ENCODE data around the gene CAPN11.
"Not testable (repeated sequence)": the region's sequence is repeated elsewhere in the genome, so short reads cannot be mapped to it uniquely, and the experiment has no call there.

The CAPN11 gene

DNA sequence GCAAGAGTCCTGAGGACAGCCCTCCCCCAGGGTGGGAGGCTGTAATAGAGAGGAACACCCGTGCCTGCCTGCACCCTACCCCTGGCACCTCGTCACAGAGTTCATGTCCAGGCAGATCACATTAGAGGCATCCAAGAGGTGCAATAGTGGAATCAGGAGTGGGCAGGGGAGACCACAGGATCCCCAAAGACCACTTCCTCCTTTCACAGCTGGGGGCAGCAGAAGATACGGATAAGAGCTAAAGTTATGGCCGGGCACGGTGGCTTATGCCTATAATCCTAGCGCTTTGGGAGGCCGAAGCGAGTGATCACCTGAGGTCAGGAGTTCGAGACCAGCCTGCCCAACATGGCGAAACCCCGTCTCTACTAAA lies 1.5 kb upstream of the CAPN11 start:
- no peak for DNase-seq

DNA sequence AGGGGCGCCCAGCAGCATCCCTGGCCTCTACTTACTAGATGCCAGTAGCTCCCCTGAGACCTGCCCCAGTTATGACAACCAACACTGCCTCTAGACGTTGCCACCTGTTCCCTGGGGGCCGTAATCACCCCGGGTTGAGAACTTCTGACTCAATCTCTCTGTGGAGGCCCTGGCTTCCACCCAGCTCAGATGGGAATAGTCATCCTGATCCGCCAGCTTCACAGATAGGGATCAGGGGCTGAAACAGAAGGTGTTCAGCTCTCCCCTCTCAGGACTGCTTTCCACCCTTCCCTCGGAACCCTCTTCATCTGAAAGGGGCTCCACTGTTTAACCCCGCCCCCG lies 3.3 kb downstream of the CAPN11 start:
- no peak for DNase-seq

DNA sequence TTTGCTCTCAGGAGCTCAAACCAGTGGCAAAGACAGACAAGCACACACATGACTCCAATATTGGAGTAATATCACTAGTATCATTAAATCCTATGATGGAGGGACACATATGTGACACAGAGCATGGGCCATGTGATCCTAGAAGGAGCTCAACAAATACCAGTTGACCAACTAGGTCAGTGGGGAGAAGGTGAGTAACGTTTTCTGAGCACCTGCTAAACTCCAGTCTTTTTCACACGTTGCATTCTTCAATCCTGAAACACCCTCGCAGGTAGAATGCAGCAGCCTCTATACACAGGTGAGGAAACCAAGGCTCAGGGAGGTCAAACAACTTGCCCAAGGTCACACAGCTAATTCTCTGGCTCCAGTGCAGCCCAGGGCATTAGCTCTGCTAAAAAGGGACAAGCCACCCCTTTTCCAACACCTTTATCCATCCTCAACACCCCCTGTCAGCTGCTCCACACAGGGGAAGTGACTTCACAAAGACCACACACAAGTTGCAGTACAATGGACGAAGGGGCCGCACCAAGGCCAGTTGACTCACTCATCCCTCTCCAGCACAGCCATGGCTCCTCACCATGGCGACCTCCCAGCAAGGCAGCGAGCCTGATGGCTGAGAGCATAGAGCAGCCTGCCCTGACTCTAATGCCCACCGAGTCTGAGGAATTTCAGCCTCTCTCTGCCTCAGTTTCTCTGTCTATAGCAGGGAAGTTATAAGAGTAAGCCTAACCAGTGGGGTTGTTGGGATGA lies 4.4 kb downstream of the CAPN11 start:
- no peak for DNase-seq

DNA sequence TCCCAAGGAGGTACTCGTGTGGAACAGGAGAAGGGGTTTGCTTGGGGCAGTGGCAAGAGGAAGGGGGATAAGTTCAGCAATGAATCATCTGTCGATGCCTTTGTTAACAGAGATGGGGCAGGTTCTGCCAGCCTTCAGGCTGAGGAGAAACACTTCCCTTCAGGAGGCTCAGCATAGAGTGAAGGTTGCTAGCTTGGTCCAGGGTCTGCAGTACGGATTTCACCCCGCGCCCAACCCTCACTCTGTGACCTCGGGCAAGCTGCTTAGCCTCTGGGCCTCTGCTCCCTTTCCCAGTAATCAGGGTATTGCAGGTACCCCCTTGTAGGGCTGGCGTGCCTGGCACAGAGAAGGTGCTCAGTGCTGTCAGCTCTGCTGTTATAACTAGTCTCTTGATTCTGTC lies 7.5 kb downstream of the CAPN11 start:
- DNase-seq: no peak

DNA sequence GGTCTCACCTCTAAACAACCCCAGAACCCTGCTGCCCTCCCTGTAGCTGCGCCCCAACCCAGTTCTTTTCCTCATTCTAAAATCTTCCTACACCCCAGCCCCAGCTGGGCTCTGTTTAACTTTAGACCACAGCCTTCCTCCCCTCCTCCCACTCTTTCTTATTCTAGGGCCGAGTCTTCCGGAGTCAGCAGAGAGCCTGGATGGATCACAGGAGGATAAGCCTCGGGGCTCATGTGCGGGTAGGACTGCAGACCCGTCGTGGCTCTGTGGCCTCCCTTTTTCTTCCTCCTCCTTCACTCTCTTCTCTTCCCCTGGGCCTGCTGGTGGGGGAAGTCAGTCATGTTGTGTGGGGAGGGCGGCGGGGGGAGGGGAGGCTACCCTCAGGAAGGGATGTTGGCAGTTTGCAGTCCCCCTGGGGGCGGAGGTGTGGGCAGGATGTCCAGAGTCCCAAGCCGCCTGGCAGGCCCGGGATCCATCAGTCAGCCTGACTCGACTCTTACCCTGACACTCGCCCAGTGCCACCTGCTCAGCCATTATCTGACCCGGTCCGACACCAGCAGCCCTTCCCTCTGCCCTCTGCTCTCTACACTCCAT lies 8.1 kb downstream of the CAPN11 start:
- no peak for DNase-seq

DNA sequence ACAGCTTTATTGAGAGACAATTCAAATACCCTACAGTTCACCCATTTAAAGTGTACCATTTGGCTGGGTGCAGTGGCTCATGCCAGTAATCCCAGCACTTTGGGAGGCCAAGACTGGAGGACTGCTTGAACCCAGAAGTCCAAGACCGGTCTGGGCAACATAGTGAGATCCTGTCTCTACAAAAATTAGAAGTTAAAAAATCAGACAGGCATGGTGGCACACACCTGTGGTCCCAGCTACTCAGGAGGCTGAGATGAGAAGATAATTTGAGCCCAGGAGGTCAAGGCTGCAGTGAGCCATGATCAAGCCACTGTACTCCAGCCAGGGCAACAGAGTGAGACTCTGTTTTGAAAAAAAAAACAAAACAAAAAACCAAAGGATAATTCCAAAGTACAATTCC lies 8.9 kb downstream of the CAPN11 start:
- no peak for DNase-seq

DNA sequence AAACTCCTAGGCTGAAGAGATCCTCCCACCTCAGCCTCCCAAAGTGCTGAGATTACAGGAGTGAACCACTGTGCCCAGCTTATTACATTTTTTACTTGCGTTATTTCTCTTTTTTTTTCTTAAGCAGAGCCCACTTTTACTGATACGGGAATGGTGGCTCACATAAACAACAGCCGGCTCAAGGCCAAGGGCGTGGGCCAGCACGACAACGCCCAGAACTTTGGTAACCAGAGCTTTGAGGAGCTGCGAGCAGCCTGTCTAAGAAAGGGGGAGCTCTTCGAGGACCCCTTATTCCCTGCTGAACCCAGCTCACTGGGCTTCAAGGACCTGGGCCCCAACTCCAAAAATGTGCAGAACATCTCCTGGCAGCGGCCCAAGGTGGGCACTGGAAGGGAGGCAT lies 10.5 kb downstream of the CAPN11 start:
- DNase-seq: no peak

DNA sequence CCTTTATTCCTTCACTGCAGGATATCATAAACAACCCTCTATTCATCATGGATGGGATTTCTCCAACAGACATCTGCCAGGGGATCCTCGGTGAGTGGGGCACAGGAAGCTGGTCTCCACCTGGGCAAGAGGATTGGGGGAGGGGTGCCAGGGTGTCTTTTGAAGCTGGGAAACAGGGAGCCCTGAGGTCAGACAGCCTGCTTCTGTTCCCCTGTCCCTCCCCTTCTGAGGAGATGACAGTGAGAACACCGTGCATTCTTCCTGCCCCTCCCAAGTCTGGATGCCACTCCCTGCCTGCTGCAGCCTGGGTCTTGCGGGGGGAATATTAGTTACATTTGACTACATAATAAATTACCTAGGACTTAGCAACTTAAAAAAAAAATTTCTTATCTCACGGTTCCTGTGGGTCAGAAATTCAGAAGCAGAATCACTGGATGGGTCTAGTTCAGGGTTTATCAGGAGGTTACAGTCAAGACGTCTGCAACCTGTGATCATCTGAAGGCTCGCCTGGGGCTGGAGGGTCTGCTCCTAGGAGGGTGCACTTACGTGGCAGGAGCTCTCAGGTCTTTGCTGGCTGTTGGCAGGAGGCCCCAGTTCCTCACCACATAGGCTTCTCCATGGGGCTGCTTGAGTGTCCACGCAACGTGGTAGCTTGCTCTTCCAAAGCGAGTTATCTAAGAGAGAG lies 11.4 kb downstream of the CAPN11 start:
- no peak for DNase-seq

DNA sequence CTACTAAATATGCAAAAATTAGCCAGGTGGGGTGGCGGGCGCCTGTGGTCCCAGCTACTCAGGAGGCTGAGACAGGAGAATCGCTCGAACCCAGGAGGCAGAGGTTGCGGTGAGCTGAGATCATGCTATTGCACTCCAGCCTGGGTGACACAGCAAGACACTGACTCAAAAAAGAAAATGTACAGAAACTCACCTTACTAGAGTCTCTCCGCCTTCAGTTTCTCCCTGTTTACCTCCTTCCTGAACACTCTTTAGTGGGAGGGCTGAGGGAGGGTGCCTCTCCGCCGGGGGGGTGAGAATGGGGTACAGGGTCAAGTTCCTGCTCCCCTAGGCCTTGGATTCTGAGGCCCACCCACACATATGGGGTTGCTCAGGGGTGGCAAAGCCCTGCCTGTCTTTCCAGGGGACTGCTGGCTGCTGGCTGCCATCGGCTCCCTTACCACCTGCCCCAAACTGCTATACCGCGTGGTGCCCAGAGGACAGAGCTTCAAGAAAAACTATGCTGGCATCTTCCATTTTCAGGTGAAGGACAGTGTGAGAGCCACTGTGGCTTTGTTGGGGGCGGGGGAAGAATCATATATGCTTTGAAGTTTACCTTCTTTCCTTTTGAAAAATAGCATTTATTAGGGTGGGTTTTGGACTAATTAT lies 13.4 kb downstream of the CAPN11 start:
- no peak for DNase-seq

DNA sequence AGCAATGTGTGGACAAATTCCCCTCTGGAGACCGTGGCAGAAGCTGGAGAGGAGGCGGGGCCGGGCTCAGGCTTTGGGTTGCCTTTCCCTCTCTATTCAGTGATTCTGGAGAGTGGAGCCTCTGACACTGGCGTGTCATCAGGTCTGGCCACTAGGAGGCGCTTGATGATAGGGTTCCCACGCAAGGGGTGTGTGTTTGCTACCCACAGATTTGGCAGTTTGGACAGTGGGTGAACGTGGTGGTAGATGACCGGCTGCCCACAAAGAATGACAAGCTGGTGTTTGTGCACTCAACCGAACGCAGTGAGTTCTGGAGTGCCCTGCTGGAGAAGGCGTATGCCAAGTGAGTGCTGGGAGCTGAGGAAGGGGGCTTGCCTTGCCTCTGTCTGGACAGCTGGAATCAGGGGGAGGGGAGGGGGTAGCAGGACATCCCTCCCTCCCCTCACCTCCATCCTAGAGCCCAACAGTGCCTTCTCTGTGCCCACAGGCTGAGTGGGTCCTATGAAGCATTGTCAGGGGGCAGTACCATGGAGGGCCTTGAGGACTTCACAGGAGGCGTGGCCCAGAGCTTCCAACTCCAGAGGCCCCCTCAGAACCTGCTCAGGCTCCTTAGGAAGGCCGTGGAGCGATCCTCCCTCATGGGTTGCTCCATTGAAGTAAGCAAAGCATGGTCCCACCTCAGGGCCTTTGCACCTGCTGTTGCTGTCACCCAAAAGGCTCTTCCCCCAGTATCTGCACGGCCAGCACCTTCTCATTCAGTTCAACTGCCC lies 14.3 kb downstream of the CAPN11 start:
- DNase-seq: peak; percentile 72

DNA sequence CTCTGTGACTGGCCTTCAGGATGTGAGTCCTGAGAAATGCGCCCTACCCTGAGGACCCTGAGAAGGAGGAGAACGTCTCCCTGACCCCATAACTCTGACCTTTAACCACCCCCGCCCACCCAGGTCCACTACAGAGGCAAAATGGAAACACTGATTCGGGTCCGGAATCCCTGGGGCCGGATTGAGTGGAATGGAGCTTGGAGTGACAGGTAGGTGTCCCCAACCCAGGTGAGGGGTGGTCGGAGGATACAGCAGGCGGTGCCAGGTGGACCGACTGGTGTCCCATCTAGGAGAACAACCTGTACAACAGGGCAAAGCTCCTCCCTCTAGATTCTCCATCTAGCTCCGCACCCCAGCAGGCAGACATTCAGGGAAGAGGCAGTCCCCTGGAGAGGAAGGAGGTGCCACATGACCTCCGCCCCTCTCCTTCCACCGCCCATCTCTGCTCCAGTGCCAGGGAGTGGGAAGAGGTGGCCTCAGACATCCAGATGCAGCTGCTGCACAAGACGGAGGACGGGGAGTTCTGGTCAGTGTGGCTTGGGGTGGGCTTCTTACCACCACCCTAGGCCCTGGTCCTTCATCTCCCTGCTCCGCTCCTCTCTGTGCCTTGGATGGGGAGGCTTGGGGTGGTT lies 17.6 kb downstream of the CAPN11 start:
- no peak for DNase-seq

DNA sequence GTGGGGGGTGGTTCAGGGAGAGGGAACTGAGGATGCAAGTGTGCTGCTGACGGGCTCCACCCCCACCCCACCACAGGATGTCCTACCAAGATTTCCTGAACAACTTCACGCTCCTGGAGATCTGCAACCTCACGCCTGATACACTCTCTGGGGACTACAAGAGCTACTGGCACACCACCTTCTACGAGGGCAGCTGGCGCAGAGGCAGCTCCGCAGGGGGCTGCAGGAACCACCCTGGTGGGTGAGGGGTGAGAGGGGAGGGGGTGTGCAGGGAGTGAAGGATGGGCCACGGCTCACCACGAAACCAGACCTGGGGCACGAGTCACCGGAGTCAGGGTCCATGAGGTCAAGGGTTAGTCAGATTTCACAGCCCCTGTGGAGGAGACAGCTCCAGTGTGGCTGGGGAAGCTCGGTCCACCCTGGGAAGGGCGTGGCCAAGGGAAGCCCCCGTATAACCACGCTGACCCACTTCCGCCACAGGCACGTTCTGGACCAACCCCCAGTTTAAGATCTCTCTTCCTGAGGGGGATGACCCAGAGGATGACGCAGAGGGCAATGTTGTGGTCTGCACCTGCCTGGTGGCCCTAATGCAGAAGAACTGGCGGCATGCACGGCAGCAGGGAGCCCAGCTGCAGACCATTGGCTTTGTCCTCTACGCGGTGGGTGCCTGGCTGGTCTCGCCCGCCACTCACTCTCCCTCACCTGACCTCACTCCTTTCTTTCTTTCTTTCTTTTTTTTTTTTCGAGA lies 18.3 kb downstream of the CAPN11 start:
- DNase-seq: peak; percentile 51

DNA sequence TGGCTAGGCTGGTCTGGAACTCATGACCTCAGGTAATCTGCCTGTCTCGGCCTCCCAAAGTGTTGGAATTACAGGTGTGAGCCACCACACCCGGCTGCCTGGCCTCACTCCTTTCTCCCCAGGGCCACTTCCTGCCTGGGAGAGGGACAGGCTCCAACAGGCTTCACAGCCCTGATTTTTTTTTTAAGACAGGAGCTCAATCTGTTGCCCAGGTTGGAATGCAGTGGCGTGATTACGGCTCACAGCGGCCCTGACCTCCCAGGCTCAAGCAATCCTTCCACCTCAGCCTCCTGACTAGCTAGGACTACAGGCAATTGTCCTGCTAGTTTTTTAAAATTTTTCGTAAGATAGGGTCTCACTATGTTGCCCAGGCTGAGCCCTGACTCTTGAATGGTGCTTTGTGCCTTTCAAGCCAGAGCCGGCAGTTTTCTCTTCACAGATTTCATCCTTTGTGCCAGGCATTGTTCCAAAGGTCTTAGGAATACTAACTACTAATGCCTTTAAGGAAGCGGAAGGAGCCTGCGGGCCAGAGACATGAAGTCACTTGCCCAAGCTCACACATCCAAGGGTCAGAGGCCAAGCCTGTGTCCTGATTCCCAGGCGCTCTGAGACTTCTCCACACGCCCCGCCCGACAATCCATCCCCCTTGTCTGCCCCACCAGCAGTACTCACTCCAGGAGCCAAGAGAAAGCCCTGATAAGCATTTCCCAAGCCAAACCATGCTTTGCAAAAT lies 19.2 kb downstream of the CAPN11 start:
- no peak for DNase-seq

DNA sequence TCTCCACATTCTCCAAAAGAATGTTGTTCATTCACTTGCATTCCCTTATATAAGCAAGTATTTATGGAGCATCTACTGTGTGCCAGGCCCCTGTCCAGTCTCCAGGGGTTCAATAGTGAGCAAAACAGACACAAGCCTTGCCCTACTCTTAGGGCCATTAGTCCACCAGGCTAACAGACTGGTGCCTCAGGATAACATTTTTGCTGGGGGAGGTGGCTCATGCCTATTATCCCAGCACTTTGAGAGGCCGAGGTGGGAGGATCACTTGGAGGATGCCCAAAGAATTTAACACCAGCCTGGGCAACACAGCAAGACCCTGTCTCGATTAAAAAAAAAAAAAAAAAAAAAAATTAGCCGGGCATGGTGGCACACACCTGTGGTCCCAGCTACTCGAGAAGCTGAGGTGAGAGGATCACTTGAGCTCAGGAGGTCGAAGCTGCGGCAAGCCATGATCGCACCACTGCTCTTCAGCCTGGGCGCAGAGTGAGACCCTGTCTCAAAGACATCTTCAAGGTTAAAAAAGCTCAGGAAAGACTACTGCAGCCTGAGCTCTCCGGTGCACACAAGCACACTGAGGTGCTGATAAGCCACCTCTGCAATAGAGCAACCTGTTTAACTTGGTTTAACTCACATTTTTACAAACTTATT lies 19.9 kb downstream of the CAPN11 start:
- DNase-seq: no peak

DNA sequence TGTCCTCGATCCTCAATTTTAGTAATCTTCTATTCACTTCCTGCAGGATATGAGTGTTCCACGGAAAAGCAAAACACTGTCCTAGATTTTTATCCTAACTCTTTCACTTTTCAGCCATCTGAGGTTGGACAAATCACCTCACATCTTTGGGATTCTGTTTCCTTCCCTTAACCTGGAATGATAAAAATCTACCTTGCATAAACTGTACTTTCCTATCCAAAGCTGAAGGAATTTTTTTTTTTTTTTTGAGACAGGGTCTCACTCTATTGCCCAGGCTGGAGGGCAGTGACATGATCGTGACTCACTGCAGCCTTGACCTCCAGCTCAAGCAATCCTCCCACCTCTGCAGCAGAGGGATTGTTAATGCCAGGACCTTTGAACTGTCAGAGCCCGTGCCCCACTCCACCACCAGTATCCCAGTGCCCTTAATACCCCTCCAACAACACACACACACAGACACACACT lies 20.5 kb downstream of the CAPN11 start:
- no peak for DNase-seq

DNA sequence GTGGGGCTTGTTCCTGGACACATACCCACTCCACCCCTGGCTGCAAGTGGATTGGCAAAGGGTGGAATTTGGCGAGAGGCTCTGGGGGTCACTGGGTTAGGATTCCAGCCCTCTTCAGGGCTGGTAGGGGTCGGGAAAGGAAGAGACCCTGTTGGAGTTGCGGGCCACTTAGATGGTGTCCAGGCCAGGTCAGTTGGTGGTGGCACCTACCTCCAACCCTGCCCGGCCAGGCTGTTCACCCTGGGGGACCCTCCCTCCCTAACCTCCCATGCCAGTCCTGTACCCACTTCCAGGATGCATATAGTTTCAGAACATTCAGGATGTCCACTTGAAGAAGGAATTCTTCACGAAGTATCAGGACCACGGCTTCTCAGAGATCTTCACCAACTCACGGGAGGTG lies 21.0 kb downstream of the CAPN11 start:
- DNase-seq: no peak

DNA sequence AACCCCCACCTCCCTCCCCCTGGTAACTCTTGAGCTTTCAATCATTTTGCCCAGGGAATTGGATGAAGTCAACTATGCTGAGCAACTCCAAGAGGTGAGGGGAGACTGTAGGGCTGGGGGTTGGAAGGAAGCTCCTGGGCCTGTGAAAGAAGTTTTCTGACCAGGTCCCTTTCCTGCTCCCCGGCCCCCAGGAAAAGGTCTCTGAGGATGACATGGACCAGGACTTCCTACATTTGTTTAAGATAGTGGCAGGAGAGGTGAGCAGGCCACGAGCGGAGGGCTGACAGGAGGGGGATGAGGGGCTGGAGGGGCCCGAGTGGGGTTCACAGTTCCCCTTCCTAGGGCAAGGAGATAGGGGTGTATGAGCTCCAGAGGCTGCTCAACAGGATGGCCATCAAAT lies 21.8 kb downstream of the CAPN11 start:
- DNase-seq: no peak

DNA sequence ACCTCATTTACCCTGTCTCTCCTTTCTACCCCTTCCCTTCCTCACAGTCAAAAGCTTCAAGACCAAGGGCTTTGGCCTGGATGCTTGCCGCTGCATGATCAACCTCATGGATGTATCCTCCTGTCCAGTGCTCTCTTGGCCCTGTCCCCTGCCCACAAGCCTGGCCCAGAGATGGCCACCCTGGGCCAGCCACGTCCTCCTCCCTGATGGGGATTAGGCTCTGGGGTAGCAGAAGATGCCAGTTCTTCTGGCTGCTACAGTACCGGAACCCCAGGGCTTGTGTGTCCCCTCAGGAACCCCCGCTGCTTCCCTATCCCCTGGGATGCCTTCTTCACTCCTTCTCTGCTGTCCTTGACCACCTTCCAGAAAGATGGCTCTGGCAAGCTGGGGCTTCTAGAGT lies 22.3 kb downstream of the CAPN11 start:
- no peak for DNase-seq

DNA sequence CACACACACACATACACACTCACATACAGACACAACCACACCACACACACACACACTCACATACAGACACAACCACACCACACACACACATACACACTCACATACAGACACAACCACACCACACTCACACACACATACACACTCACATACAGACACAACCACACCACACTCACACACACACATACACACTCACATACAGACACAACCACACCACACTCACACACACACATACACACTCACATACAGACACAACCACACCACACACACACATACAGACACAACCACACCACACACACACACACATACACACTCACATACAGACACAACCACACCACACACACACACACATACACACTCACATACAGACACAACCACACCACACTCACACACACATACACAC lies 23.2 kb downstream of the CAPN11 start:
- not testable (repeated sequence) for DNase-seq

DNA sequence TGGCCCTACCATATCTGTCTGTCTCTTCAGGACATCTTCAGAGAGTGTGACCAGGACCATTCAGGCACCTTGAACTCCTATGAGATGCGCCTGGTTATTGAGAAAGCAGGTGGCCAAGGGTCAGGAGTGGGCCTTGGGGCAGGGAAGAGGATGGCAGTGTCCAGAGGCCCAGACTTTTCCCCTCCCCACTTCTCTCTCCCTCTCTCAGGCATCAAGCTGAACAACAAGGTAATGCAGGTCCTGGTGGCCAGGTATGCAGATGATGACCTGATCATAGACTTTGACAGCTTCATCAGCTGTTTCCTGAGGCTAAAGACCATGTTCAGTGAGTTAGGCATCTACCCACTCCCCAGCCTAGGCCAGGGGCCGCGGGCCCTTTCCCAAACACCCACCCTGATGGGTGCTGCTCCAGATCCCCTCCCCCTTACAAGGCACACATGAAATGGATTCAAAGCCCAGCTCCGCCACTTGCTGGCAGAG lies 24.3 kb downstream of the CAPN11 start:
- no peak for DNase-seq
